HEK293 (cell line): ENCODE results near the gene BCAS3.

Experiments used
- CTCF ChIP-seq: fragments of 450-650 bp; formaldehyde crosslinking; IDR thresholded peaks from 2 replicates; pipeline ENCODE4 v1.5.1; 2016; ENCODE audit warnings: missing biosample characterization, missing genetic modification characterization
- REST ChIP-seq: fragments of 450-650 bp; formaldehyde crosslinking; IDR thresholded peaks from 2 replicates; pipeline ENCODE4 v1.5.1; 2016; ENCODE audit warnings: missing biosample characterization, missing genetic modification characterization
- YY1 ChIP-seq: fragments of 450-650 bp; formaldehyde crosslinking; IDR thresholded peaks from 2 replicates; pipeline ENCODE4 v1.5.1; 2018; ENCODE audit warnings: missing biosample characterization, missing genetic modification characterization
- ZBTB11 ChIP-seq: fragments of 450-650 bp; formaldehyde crosslinking; conservative IDR thresholded peaks from 2 replicates; pipeline ENCODE4 v1.5.1; 2016; ENCODE audit warnings: low read depth, missing biosample characterization, missing genetic modification characterization
- ZNF211 ChIP-seq: fragments of 450-650 bp; formaldehyde crosslinking; IDR thresholded peaks from 2 replicates; pipeline ENCODE4 v1.5.1; 2016; ENCODE audit warnings: low read depth, missing biosample characterization, missing genetic modification characterization
- ZNF221 ChIP-seq: fragments of 450-650 bp; formaldehyde crosslinking; IDR thresholded peaks from 2 replicates; pipeline ENCODE4 v1.5.1; 2017; ENCODE audit warnings: missing biosample characterization, missing genetic modification characterization, borderline replicate concordance
- ZNF23 ChIP-seq: fragments of 450-650 bp; formaldehyde crosslinking; IDR thresholded peaks from 2 replicates; pipeline ENCODE4 v1.5.1; 2016; ENCODE audit warnings: missing biosample characterization, missing genetic modification characterization, borderline replicate concordance
- ZNF266 ChIP-seq: fragments of 450-650 bp; formaldehyde crosslinking; IDR thresholded peaks from 2 replicates; pipeline ENCODE4 v1.5.1; 2016; ENCODE audit warnings: missing biosample characterization, missing genetic modification characterization, low read depth
- ZNF274 ChIP-seq, 2 experiments: fragments of 200-500 bp in 1 of 2; fragments of 450-650 bp in 1 of 2; sonication (Bioruptor generic) in 1 of 2; formaldehyde crosslinking in 1 of 2; IDR thresholded peaks; 2 replicates each; pipeline versions ENCODE4 v1.5.1 to v1.6.1; 2014 to 2016; ENCODE audit warnings: borderline replicate concordance in 1 of 2, inconsistent platforms in 1 of 2, low read length in 1 of 2, missing biosample characterization in 1 of 2, missing genetic modification characterization in 1 of 2
- ZNF488 ChIP-seq: fragments of 450-650 bp; formaldehyde crosslinking; IDR thresholded peaks from 2 replicates; pipeline ENCODE4 v1.5.1; 2016; ENCODE audit warnings: missing biosample characterization, missing genetic modification characterization
- ZNF510 ChIP-seq: fragments of 450-650 bp; formaldehyde crosslinking; IDR thresholded peaks from 2 replicates; pipeline ENCODE4 v1.5.1; 2018; ENCODE audit warnings: mild to moderate bottlenecking, missing genetic modification characterization, missing biosample characterization; ENCODE audit not compliant: insufficient replicate concordance

GRCh38 chr17:61285526-61286320, 608.1 kb downstream of the BCAS3 start:
- TF ChIP-seq CTCF (tag by site-specific recombination) = no peak
- TF ChIP-seq REST (tag by site-specific recombination) = no peak
- no peak for TF ChIP-seq ZNF23 (tag by site-specific recombination)
- no peak for TF ChIP-seq ZNF488
- no peak for TF ChIP-seq ZNF211
- no peak for TF ChIP-seq ZNF221 (tag by site-specific recombination)
- no peak for TF ChIP-seq ZNF274 (IDR thresholded peaks at IDR 0.05; ENCODE audit: low read length)
- TF ChIP-seq ZNF274 (tag by site-specific recombination; IDR thresholded peaks at IDR 0.05; ENCODE audit: borderline replicate concordance) = no peak
- no peak for TF ChIP-seq ZNF266
- no peak for TF ChIP-seq ZNF510
- no peak for TF ChIP-seq YY1 (tag by site-specific recombination)
- no peak for TF ChIP-seq ZBTB11 (tag by site-specific recombination)
